Neural progenitor cell (in vitro differentiated cells): ENCODE results near the gene LARGE1. TPM values are rescaled to one million over a fixed set of nuclear protein-coding genes. Genes with fewer than 3 reads are reported as not detected.

ENCODE experiments used
- DNase-seq: peaks from one replicate; pipeline ENCODE4 v3.0.0-alpha.2; 2016; ENCODE audit warnings: low spot score
- H2AFZ ChIP-seq: fragments of 200-600 bp; sonication (generic); replicated peaks from 2 replicates; pipeline ENCODE4 v1.6.1; 2016; ENCODE audit warnings: antibody characterized with exemption
- H3F3A ChIP-seq: fragments of 200-600 bp; sonication (generic); 2 replicates; pipeline ENCODE4 v1.6.1; 2016; ENCODE audit warnings: antibody characterized with exemption, low read depth
- H3K27ac ChIP-seq: fragments of 200-600 bp; sonication (generic); 2 replicates; pipeline ENCODE4 v1.5.1; 2016; ENCODE audit warnings: mild to moderate bottlenecking
- H3K27me3 ChIP-seq: fragments of 200-600 bp; sonication (generic); 2 replicates; pipeline ENCODE4 v1.6.1; 2016; ENCODE audit warnings: mild to moderate bottlenecking, moderate library complexity
- H3K36me3 ChIP-seq: fragments of 200-600 bp; sonication (generic); 2 replicates; pipeline ENCODE4 v1.5.1; 2016
- H3K4me1 ChIP-seq: fragments of 200-600 bp; sonication (generic); 2 replicates; pipeline ENCODE4 v1.6.1; 2016; ENCODE audit warnings: mixed run types
- H3K4me2 ChIP-seq: fragments of 200-600 bp; sonication (generic); 2 replicates; pipeline ENCODE4 v1.6.1; 2016
- H3K4me3 ChIP-seq: fragments of 200-600 bp; sonication (generic); 2 replicates; pipeline ENCODE4 v1.5.1; 2016
- H3K79me2 ChIP-seq: fragments of 200-600 bp; sonication (generic); 2 replicates; pipeline ENCODE4 v1.6.1; 2016; ENCODE audit warnings: low read depth
- H3K9ac ChIP-seq: fragments of 200-600 bp; sonication (generic); 2 replicates; pipeline ENCODE4 v1.6.1; 2016
- H3K9me3 ChIP-seq: fragments of 200-600 bp; sonication (generic); 2 replicates; pipeline ENCODE4 v1.5.1; 2016; ENCODE audit warnings: low read depth
- H4K20me1 ChIP-seq: fragments of 200-600 bp; sonication (generic); 2 replicates; pipeline ENCODE4 v1.6.1; 2016; ENCODE audit warnings: low read depth
- H3K27ac Mint-ChIP-seq: 3 replicates; pipeline ENCODE4 v1.8.0; 2021; ENCODE audit warnings: mixed read lengths
- H3K27me3 Mint-ChIP-seq: 2 replicates; pipeline ENCODE4 v1.8.0; 2022; ENCODE audit warnings: low read depth, mild to moderate bottlenecking, inconsistent platforms, moderate library complexity, mixed read lengths; ENCODE audit not compliant: insufficient read depth
- H3K36me3 Mint-ChIP-seq: 3 replicates; pipeline ENCODE4 v1.8.0; 2021; ENCODE audit warnings: mixed read lengths
- H3K4me1 Mint-ChIP-seq: 3 replicates; pipeline ENCODE4 v1.8.0; 2021; ENCODE audit warnings: mixed read lengths
- H3K4me3 Mint-ChIP-seq: 3 replicates; pipeline ENCODE4 v1.8.0; 2021; ENCODE audit warnings: mild to moderate bottlenecking, moderate library complexity, mixed read lengths
- H3K9me3 Mint-ChIP-seq: 3 replicates; pipeline ENCODE4 v1.8.0; 2020; ENCODE audit warnings: mixed read lengths
- CTCF ChIP-seq: fragments of 200-600 bp; sonication (generic); IDR thresholded peaks from 2 replicates; pipeline ENCODE4 v1.5.1; 2017; ENCODE audit warnings: antibody characterized with exemption, mild to moderate bottlenecking
- EZH2 ChIP-seq: fragments of 200-600 bp; sonication (generic); IDR thresholded peaks from 2 replicates; pipeline ENCODE4 v1.6.1; 2017; ENCODE audit warnings: antibody characterized with exemption, mild to moderate bottlenecking, moderate library complexity
- EZH2phosphoT487 ChIP-seq: fragments of 200-600 bp; sonication (generic); IDR thresholded peaks from 2 replicates; pipeline ENCODE4 v1.6.1; 2017; ENCODE audit warnings: antibody characterized with exemption
- total RNA-seq: library from RNA; depleted of rRNA; stranded (reverse); fragments of >200 nt; gene quantifications from 2 replicates; pipeline ENCODE4 v1.2.3, GENCODE V29; 2015; ENCODE audit warnings: low replicate concordance

The LARGE1 gene
- total RNA-seq, 1 donor from 2014 or later = 24.9 TPM

- no peak for DNase-seq
- Histone ChIP-seq H3K9me3 (no peaks in the 10 kb centered on the region), H3K9ac (no peak overlapping the region), H3K4me3 (no peak overlapping the region), H3K79me2 (no peaks in the 10 kb centered on the region), H3K27me3 (no peaks in the 10 kb centered on the region), H3F3A (no peaks in the 10 kb centered on the region), H3K4me1 (peaks cover 8% of the 10 kb centered on the region), H3K4me2 (no peak overlapping the region), H2AFZ (no peak overlapping the region), H4K20me1 (no peaks in the 10 kb centered on the region), H3K27ac (peak overlapping the region; percentile 6), H3K36me3 (no peaks in the 10 kb centered on the region)
- H3K27ac Mint-ChIP-seq = no peak overlapping the region
- no peaks in the 10 kb centered on the region for H3K36me3 Mint-ChIP-seq
- peaks cover 21% of the 10 kb centered on the region for H3K4me1 Mint-ChIP-seq
- TF ChIP-seq EZH2 = no peak
- no peak for TF ChIP-seq CTCF
- no peak for TF ChIP-seq EZH2phosphoT487
- H3K27me3 Mint-ChIP-seq = no peaks in the 10 kb centered on the region
- no peaks in the 10 kb centered on the region for H3K9me3 Mint-ChIP-seq
- H3K4me3 Mint-ChIP-seq = no peak overlapping the region
Observed at GRCh38 chr22:33400891-33401290, 519.4 kb downstream of the LARGE1 start.

GRCh38 chr22:33400061-33400840, 520.0 kb downstream of the LARGE1 start:
- no peak for TF ChIP-seq EZH2
- TF ChIP-seq EZH2phosphoT487 = no peak
- TF ChIP-seq CTCF = no peak
- no peak for DNase-seq
- Histone ChIP-seq H4K20me1 (no peaks in the 10 kb centered on the region), H3K9ac (no peak overlapping the region), H3F3A (no peaks in the 10 kb centered on the region), H3K4me3 (no peak overlapping the region), H2AFZ (no peak overlapping the region), H3K27ac (no peak overlapping the region), H3K27me3 (no peaks in the 10 kb centered on the region), H3K79me2 (no peaks in the 10 kb centered on the region), H3K36me3 (no peaks in the 10 kb centered on the region), H3K4me2 (no peak overlapping the region), H3K4me1 (peaks cover 8% of the 10 kb centered on the region), H3K9me3 (no peaks in the 10 kb centered on the region)
- no peaks in the 10 kb centered on the region for H3K36me3 Mint-ChIP-seq
- no peaks in the 10 kb centered on the region for H3K27me3 Mint-ChIP-seq
- H3K4me1 Mint-ChIP-seq = peaks cover 23% of the 10 kb centered on the region
- H3K9me3 Mint-ChIP-seq = no peaks in the 10 kb centered on the region
- H3K4me3 Mint-ChIP-seq = no peak overlapping the region
- no peak overlapping the region for H3K27ac Mint-ChIP-seq

- Histone ChIP-seq H3K9ac (no peak overlapping the region), H3K36me3 (no peaks in the 10 kb centered on the region), H4K20me1 (no peaks in the 10 kb centered on the region), H3K4me3 (no peak overlapping the region), H2AFZ (no peak overlapping the region), H3F3A (no peaks in the 10 kb centered on the region), H3K27me3 (no peaks in the 10 kb centered on the region), H3K9me3 (no peaks in the 10 kb centered on the region), H3K4me2 (no peak overlapping the region), H3K4me1 (no peaks in the 10 kb centered on the region), H3K27ac (no peak overlapping the region), H3K79me2 (no peaks in the 10 kb centered on the region)
- no peak for DNase-seq
- Mint-ChIP-seq H3K4me1 (peaks cover 17% of the 10 kb centered on the region), H3K4me3 (no peak overlapping the region), H3K9me3 (no peaks in the 10 kb centered on the region), H3K27ac (no peak overlapping the region), H3K27me3 (no peaks in the 10 kb centered on the region), H3K36me3 (no peaks in the 10 kb centered on the region)
- TF ChIP-seq CTCF (no peak), EZH2 (no peak), EZH2phosphoT487 (no peak)
Observed at GRCh38 chr22:33397381-33397907, 522.8 kb downstream of the LARGE1 start.
